ENCODE data around the gene ELSPBP1.

ELSPBP1 gene

GRCh38 chr19:48006762-48007161 is 12.3 kb downstream of the ELSPBP1 start:
- TF ChIP-seq MAX (IDR thresholded peaks at IDR 0.05) (no peak), ZBTB7A (IDR thresholded peaks at IDR 0.05; ENCODE audit: low read depth) (no peak), EGR1 (IDR thresholded peaks at IDR 0.05) (no peak), FOXM1 (IDR thresholded peaks at IDR 0.05; ENCODE audit: borderline replicate concordance, low read depth) (no peak), CREB1 (IDR thresholded peaks at IDR 0.05; ENCODE audit: low read depth) (no peak)

DNA sequence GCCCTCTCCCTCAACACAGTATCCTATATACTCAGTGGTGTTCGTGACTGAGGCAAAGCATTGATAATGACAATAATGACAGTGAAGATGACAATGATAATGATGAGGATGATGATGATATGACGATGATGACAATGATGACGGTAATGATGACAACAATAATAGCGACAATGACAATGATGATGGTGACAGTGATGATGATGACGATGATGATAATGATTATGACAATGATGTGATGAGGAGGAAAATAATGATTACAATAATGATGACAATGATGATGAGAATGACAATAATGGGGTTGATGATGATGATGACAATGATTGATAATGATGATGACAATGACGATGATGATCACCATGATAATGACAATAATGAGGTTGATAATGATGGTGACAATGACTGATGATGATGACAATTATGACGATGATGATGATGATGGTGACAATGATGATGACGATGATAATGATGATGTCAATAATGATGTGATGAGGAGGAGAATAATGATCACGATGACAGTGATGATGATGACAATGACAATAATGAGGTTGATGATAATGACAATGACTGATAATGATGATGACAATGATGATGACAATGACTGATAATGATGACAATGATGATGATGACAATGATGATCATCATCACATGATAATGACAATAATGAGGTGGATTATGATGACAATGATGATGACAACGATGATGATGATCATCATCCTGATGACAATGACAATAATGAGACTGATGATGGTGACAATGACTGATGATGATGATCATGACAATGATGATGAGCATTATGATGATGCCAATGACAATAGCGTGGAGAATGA is 16.7 kb downstream of the ELSPBP1 start:
- no peak for TF ChIP-seq TEAD4 (IDR thresholded peaks at IDR 0.05)
- no peak for TF ChIP-seq NFIC (IDR thresholded peaks at IDR 0.05)
- no peak for TF ChIP-seq ZBTB7A (IDR thresholded peaks at IDR 0.05; ENCODE audit: low read depth)
- no peak for TF ChIP-seq USF1 (IDR thresholded peaks at IDR 0.05)
- TF ChIP-seq CREB1 (IDR thresholded peaks at IDR 0.05; ENCODE audit: low read depth) = no peak
- TF ChIP-seq EP300 (IDR thresholded peaks at IDR 0.05; ENCODE audit: borderline replicate concordance) = no peak
- TF ChIP-seq FOXM1 (IDR thresholded peaks at IDR 0.05; ENCODE audit: borderline replicate concordance, low read depth) = no peak
- TF ChIP-seq RAD21 (IDR thresholded peaks at IDR 0.05; ENCODE audit: low read depth) = no peak
- no peak for TF ChIP-seq TCF12 (IDR thresholded peaks at IDR 0.05; ENCODE audit: low read depth)
- TF ChIP-seq YY1 (IDR thresholded peaks at IDR 0.05; ENCODE audit: low read depth) = no peak
- TF ChIP-seq EGR1 (IDR thresholded peaks at IDR 0.05) = no peak
- TF ChIP-seq REST (IDR thresholded peaks at IDR 0.05; ENCODE audit: low read depth) = no peak
- no peak for TF ChIP-seq CEBPB (IDR thresholded peaks at IDR 0.05)
- no peak for TF ChIP-seq MAX (IDR thresholded peaks at IDR 0.05)
- no peak for TF ChIP-seq TAF1 (IDR thresholded peaks at IDR 0.05; ENCODE audit: low read depth)

- TF ChIP-seq ZBTB7A (IDR thresholded peaks at IDR 0.05; ENCODE audit: low read depth) = no peak
- TF ChIP-seq CEBPB (IDR thresholded peaks at IDR 0.05) = no peak
- no peak for TF ChIP-seq MAX (IDR thresholded peaks at IDR 0.05)
- TF ChIP-seq TAF1 (IDR thresholded peaks at IDR 0.05; ENCODE audit: low read depth) = no peak
- TF ChIP-seq RAD21 (IDR thresholded peaks at IDR 0.05; ENCODE audit: low read depth) = no peak
Observed at GRCh38 chr19:48020686-48021085, 26.3 kb downstream of the ELSPBP1 start.

- no peak for TF ChIP-seq YY1 (IDR thresholded peaks at IDR 0.05; ENCODE audit: low read depth)
- no peak for TF ChIP-seq NFIC (IDR thresholded peaks at IDR 0.05)
- no peak for TF ChIP-seq EGR1 (IDR thresholded peaks at IDR 0.05)
- no peak for TF ChIP-seq FOXM1 (IDR thresholded peaks at IDR 0.05; ENCODE audit: borderline replicate concordance, low read depth)
- no peak for TF ChIP-seq MAX (IDR thresholded peaks at IDR 0.05)
- TF ChIP-seq TEAD4 (IDR thresholded peaks at IDR 0.05) = no peak
- no peak for TF ChIP-seq CEBPB (IDR thresholded peaks at IDR 0.05)
- TF ChIP-seq CREB1 (IDR thresholded peaks at IDR 0.05; ENCODE audit: low read depth) = no peak
- TF ChIP-seq RAD21 (IDR thresholded peaks at IDR 0.05; ENCODE audit: low read depth) = no peak
- no peak for TF ChIP-seq ZBTB7A (IDR thresholded peaks at IDR 0.05; ENCODE audit: low read depth)
Observed at GRCh38 chr19:48023011-48023410, 28.6 kb downstream of the ELSPBP1 start.

- TF ChIP-seq MAX (IDR thresholded peaks at IDR 0.05) = no peak
- TF ChIP-seq YY1 (IDR thresholded peaks at IDR 0.05; ENCODE audit: low read depth) = no peak
- TF ChIP-seq EP300 (IDR thresholded peaks at IDR 0.05; ENCODE audit: borderline replicate concordance) = no peak
- TF ChIP-seq USF1 (IDR thresholded peaks at IDR 0.05) = no peak
- TF ChIP-seq CREB1 (IDR thresholded peaks at IDR 0.05; ENCODE audit: low read depth) = no peak
- no peak for TF ChIP-seq REST (IDR thresholded peaks at IDR 0.05; ENCODE audit: low read depth)
- TF ChIP-seq TCF12 (IDR thresholded peaks at IDR 0.05; ENCODE audit: low read depth) = no peak
- TF ChIP-seq TAF1 (IDR thresholded peaks at IDR 0.05; ENCODE audit: low read depth) = no peak
- no peak for TF ChIP-seq FOXM1 (IDR thresholded peaks at IDR 0.05; ENCODE audit: borderline replicate concordance, low read depth)
- TF ChIP-seq NFIC (IDR thresholded peaks at IDR 0.05) = no peak
- TF ChIP-seq TEAD4 (IDR thresholded peaks at IDR 0.05) = no peak
- TF ChIP-seq ZBTB7A (IDR thresholded peaks at IDR 0.05; ENCODE audit: low read depth) = no peak
- no peak for TF ChIP-seq RAD21 (IDR thresholded peaks at IDR 0.05; ENCODE audit: low read depth)
- TF ChIP-seq CEBPB (IDR thresholded peaks at IDR 0.05) = no peak
- no peak for TF ChIP-seq EGR1 (IDR thresholded peaks at IDR 0.05)
Observed at GRCh38 chr19:48023518-48023917, 29.1 kb downstream of the ELSPBP1 start.
